Mucosa of descending colon (tissue), 3 donors: Measurements from ENCODE around the gene ZNF576. TPM values are rescaled to one million over a fixed set of nuclear protein-coding genes. Genes with fewer than 3 reads are reported as not detected.
A peak's percentile ranks its signal among the peaks of the same experiment; 100 is the strongest.

ENCODE experiments used
- ATAC-seq: fragments of 200-7000 bp; cut with Tn5 transposase; one replicate; pipeline ENCODE4 v1.9.1; 2020; ENCODE audit warnings: mild to moderate bottlenecking, moderate library complexity
- DNase-seq, 3 donors: peaks; one replicate each; pipeline ENCODE4 v3.0.0-alpha.2; 2020
- H3K36me3 ChIP-seq: fragments of 200-600 bp; one replicate; pipeline ENCODE4 v1.8.0; 2021; ENCODE audit warnings: low read depth, mild to moderate bottlenecking
- H3K4me1 ChIP-seq: fragments of 200-600 bp; one replicate; pipeline ENCODE4 v1.8.0; 2021; ENCODE audit warnings: low read depth, mild to moderate bottlenecking
- H3K4me3 ChIP-seq: fragments of 200-600 bp; one replicate; pipeline ENCODE4 v1.8.0; 2021; ENCODE audit warnings: mild to moderate bottlenecking
- H3K9me3 ChIP-seq: fragments of 200-600 bp; one replicate; pipeline ENCODE4 v1.8.0; 2021; ENCODE audit warnings: mild to moderate bottlenecking
- intact Hi-C, 2 donors: fragments of 100-400 bp; cut with DNase I in 1 of 2; cut with micrococcal nuclease in 1 of 2; formaldehyde crosslinking; loops; one replicate each; pipeline versions ENCODE4 v1.11.0 to v1.11.1; 2022; cut with DNase I, micrococcal nuclease
- total RNA-seq, 3 donors: library from RNA; stranded (reverse); fragmentation: NEBNext Ultra II Directional in 2 of 3; extraction: Animal tissue kit (Norgen Biotek cat#: 25700) in 2 of 3; gene quantifications; one replicate each; pipeline versions ENCODE4 v1.2.1 to v1.2.4, GENCODE V29; 2021 to 2023
- TF ChIP-seq, protein P1 (sequence below): fragments of 200-600 bp; IDR thresholded peaks from one replicate; pipeline ENCODE4 v1.8.0; 2022; ENCODE audit warnings: antibody characterized with exemption, mild to moderate bottlenecking
- donor health status: DM: no; HTN: no; CAD: no; lungs with moderate emphysema.
- donor health status: DM: no; HTN: no; CAD: no.
- donor health status: DM: no; HTN: yes; CAD: no.

The ZNF576 gene
- total RNA-seq, 3 donors from 2014 or later: 15.4 to 18.9 (median 16.3) TPM

DNA sequence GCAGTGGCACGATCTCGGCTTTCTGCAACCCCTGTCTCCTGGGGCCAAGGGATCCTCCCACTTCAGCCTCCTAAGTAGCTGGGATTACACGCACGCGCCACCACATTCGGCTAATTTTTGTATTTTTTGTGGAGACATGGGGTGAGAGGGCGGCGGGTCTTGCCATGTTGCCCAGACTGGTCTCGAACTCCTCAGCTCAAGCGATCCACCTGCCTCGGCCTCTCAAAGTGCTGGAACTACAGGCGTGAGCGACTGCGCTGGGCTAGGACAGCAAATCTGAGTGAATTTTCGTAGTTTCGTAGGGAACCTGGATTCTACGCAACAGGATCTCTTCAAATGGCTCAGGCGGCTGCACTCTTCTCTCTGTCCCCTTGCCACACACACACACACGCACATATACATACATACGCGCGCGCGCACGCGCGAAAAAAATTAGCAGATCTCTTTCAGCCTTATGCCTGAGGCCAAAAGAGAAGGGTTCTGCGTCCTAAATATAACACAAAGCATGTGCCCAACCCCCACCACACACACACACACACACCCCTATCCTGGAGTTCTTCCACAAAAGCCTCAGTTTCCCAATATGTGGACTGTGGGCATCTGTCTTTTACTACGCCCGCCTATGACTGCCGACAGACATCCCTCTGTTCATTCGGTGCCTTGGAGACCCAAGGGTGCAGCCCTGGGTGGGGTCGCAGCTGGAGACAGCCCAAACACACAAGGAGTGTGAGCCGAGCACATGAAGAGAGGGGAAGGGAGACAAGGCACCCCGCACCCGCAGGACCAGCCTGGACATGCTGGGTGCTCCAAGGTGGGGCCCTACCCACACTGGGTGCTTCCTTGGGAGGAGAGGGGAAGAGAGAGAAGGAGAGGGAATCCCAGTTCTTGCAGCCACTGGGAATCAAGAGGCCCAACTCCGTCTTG, 20.2 kb upstream of the ZNF576 start:
- Histone ChIP-seq H3K9me3 (no peaks in the 10 kb centered on the region), H3K36me3 (no peaks in the 10 kb centered on the region), H3K4me3 (no peak overlapping the region), H3K4me1 (peaks cover 13% of the 10 kb centered on the region)
- TF ChIP-seq, protein P1, sequence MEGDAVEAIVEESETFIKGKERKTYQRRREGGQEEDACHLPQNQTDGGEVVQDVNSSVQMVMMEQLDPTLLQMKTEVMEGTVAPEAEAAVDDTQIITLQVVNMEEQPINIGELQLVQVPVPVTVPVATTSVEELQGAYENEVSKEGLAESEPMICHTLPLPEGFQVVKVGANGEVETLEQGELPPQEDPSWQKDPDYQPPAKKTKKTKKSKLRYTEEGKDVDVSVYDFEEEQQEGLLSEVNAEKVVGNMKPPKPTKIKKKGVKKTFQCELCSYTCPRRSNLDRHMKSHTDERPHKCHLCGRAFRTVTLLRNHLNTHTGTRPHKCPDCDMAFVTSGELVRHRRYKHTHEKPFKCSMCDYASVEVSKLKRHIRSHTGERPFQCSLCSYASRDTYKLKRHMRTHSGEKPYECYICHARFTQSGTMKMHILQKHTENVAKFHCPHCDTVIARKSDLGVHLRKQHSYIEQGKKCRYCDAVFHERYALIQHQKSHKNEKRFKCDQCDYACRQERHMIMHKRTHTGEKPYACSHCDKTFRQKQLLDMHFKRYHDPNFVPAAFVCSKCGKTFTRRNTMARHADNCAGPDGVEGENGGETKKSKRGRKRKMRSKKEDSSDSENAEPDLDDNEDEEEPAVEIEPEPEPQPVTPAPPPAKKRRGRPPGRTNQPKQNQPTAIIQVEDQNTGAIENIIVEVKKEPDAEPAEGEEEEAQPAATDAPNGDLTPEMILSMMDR: no peak
- peak in 2 of 3 donors; percentile 45 to 53 for DNase-seq
- intact Hi-C loops: no loop called here
- ATAC-seq: no peak

DNA sequence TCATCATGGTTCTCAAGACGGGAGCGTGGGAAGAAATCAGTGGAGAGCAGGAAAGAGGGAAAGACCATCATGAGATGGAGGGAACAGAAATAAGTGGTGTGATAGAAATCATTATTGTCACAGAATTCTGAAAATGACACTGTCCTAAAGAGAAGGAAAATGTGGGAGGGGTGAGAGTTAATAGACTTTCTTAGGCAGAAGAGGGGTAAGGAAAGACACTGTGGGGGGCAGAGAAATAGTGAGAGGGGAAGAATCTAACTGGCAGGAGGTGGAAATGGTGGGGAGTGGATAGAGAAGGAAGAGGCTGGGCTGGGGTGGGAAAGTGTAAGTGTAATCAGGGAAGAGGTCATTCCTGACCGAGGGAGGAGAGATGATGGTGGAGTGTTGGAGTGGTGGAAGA, 17.6 kb upstream of the ZNF576 start:
- Histone ChIP-seq H3K4me1 (peaks cover 10% of the 10 kb centered on the region), H3K4me3 (no peak overlapping the region), H3K9me3 (no peaks in the 10 kb centered on the region), H3K36me3 (no peaks in the 10 kb centered on the region)
- TF ChIP-seq, protein P1: no peak
- ATAC-seq: no peak
- intact Hi-C loops: no loop called here
- DNase-seq: no peak

DNA sequence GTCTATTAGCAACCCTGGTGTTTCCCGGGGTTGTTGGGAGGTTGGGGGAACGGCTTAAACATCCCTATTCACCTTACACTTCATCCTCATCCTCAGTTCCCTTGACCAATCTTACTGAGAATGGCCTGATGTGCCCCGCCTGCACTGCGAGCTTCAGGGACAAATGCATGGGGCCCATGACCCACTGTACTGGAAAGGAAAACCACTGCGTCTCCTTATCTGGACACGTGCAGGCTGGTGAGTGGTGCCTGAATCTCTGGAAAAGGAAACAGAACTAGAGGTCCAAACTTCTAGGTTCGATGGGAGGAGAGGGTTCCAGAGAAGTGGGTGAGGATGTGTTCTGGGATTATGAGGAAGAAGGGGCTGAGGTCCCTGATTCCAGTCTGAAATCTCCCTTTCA, 14.9 kb upstream of the ZNF576 start:
- no peaks in the 10 kb centered on the region for H3K36me3 ChIP-seq
- no peak overlapping the region for H3K4me3 ChIP-seq
- TF ChIP-seq, protein P1: no peak
- no peaks in the 10 kb centered on the region for H3K4me1 ChIP-seq
- no peak for ATAC-seq
- no peak for DNase-seq
- intact Hi-C loops: no loop called here
- H3K9me3 ChIP-seq: no peaks in the 10 kb centered on the region

DNA sequence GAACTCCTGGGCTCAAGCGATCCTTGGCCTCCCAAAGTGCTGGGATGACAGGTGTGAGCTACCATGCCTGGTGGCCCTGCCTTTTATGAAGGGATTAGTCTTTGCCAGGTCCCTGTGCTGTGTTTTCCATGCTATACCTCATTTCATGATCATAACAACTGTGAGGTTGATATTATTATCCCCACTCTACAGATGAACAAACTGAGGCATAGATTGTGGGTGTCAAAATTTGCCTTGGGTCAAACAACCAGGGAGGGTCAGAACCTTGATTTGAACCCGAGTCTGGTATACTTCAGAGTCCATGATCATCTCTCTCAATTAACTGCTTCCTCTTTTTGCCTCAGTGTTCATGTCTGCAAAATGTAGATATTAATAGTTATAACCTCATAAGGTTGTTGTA, 13.9 kb upstream of the ZNF576 start:
- intact Hi-C loops: no loop called here
- Histone ChIP-seq H3K36me3 (no peaks in the 10 kb centered on the region), H3K4me3 (no peak overlapping the region), H3K9me3 (no peaks in the 10 kb centered on the region), H3K4me1 (no peaks in the 10 kb centered on the region)
- TF ChIP-seq, protein P1: no peak
- no peak for ATAC-seq
- DNase-seq: no peak

DNA sequence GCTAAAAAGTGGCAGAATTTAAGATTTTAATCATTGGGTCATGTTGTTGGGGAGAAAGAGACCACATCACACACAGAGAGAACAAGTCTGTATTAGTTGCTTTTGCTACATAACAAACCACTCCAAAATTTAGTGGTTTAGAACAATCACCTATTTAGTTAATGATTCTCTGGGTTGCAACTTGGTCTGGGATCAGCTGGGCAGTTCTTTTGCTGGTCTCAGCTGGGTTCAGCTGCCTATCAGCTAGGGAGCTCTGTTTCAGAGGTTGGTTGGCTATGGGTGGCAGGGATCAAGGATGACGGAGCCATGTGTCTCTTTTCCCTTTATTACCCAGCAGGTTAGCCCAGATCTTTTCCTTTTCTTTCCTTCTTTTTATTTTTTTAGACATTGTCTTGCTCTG, 11.9 kb upstream of the ZNF576 start:
- no peak for DNase-seq
- no peak for ATAC-seq

More for the DNA sequence above, 11.9 kb upstream of the ZNF576 start:
- intact Hi-C loops: no loop called here
- Histone ChIP-seq H3K4me1 (no peaks in the 10 kb centered on the region), H3K36me3 (no peaks in the 10 kb centered on the region), H3K4me3 (no peak overlapping the region), H3K9me3 (no peaks in the 10 kb centered on the region)
- TF ChIP-seq, protein P1: no peak
